GM10248 (cell line): ENCODE results near the gene ABCA13.

Source experiments
- CTCF ChIA-PET: fragments of 300-600 bp; sonication (Branson Sonifier 250); formaldehyde crosslinking; extraction: SDS; loops from one replicate; lab custom pipeline; 2021; ENCODE audit warnings: antibody characterized with exemption; lab: Yijun Ruan, JAX
- POLR2A ChIA-PET: fragments of 350-650 bp; sonication (Branson Sonifier 250); formaldehyde crosslinking; extraction: SDS; loops from one replicate; lab custom pipeline; 2020; ENCODE audit warnings: antibody characterized with exemption; lab: Yijun Ruan, JAX
- DNase-seq: peaks from one replicate; pipeline ENCODE4 v3.0.0; 2012; ENCODE audit errors: extremely low spot score
- CTCF ChIP-seq: IDR thresholded peaks from 2 replicates; pipeline ENCODE4 v1.5.1; 2012; ENCODE audit warnings: mild to moderate bottlenecking, low read depth; ENCODE audit errors: extremely low read depth, missing control alignments, control extremely low read depth

ABCA13 gene

DNA sequence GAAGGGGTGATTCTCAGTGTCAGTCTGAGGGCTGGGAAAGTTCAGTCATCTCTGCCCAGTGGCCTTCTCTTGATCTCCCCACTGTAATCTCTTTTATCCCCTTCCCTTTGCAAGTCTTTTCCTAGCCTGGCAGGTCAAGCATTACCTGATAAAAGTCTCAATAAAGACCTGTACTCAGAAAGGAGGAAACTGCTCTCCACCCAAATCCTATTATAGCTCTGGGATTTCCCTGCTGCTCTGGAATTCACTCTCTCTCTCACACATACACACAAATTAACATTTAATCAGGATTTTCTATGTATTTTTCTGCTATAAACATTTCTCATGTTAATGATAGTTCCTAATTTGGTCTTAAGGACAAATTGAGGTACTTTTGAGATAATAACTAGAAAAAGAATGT, 46.5 kb downstream of the ABCA13 start:
- POLR2A ChIA-PET, result no interaction called here
- no peak for DNase-seq
- CTCF ChIA-PET, result interaction anchor here (1.2 kb wide), 1 partner anchor 16 kb away, joined by 3 read pairs; no protein-coding TSS in a partner anchor
- no peak for TF ChIP-seq CTCF

GRCh38 chr7:48224042-48224441, 52.8 kb downstream of the ABCA13 start:
- ChIA-PET POLR2A (no interaction called here), CTCF (no interaction called here)
- no peak for TF ChIP-seq CTCF
- no peak for DNase-seq

- CTCF ChIA-PET, result no interaction called here
- TF ChIP-seq CTCF, result no peak
- POLR2A ChIA-PET, result no interaction called here
- no peak for DNase-seq
Observed at GRCh38 chr7:48225101-48225500, 53.8 kb downstream of the ABCA13 start.

DNA sequence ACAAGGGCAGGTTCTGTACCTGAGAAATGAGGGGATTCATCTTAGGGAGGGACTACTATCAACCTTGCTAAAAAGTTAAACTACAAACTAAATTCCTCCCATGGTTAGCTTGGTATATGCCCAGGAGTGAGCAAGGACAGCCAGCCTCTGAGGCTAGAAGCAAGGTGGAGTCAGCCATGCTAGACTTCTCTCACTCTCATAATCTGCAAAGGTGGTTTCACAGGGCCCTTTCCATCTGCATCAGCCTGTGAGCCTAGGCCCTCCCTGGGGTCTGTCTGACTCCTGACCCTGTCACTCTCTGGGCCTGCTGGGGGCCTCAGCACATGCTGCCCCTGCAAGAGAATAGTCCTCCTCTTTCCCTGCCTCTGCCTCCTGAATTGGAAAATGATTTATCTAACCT, 66.1 kb downstream of the ABCA13 start:
- TF ChIP-seq CTCF, result no peak
- CTCF ChIA-PET, result no interaction called here

GRCh38 chr7:48242846-48243245, 71.6 kb downstream of the ABCA13 start:
- TF ChIP-seq CTCF, result no peak
- no peak for DNase-seq
- POLR2A ChIA-PET, result no interaction called here
- CTCF ChIA-PET, result interaction anchor here (1.2 kb wide), 1 partner anchor 9 kb away, joined by 3 read pairs; no protein-coding TSS in a partner anchor

More for the DNA sequence above, 66.1 kb downstream of the ABCA13 start:
- DNase-seq, result no peak
- POLR2A ChIA-PET, result no interaction called here

DNA sequence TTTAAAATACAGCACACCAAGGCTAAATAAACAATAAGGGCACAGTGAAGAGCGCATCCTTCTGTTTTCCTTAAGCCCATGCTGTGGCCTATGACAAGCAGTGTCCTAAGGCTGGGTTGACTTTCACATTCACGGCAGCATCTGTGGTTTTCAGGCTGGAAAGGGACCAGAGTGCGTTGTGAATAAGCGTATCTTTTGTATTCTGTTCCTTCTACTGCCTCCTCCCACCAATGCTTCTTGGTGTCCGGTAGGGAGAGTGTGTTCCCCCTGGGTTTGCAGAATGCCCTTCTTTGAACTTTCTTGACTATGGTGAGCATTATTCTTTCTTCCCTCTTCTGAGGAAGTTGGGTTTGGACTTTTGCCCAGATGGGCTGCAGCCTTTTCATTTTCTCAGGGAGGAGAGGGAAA, 73.6 kb downstream of the ABCA13 start:
- POLR2A ChIA-PET, result no interaction called here
- no peak for DNase-seq
- CTCF ChIA-PET, result interaction anchor here (1.3 to 1.5 kb wide), 2 partner anchors 9 to 54 kb away, joined by 3 to 4 read pairs; no protein-coding TSS in a partner anchor
- no peak for TF ChIP-seq CTCF
